Neural cell (in vitro differentiated cells): ENCODE data around the gene ATXN7L1. TPM values are rescaled to one million over a fixed set of nuclear protein-coding genes. Genes with fewer than 3 reads are reported as not detected.
"Not testable (repeated sequence)": the region's sequence is repeated elsewhere in the genome, so short reads cannot be mapped to it uniquely, and the experiment has no call there.

Experiments used
- H2AFZ ChIP-seq: fragments of 200-600, 300-800 bp; sonication (generic), shearing (Covaris generic); 2 replicates; pipeline ENCODE4 v1.6.0; 2014; ENCODE audit warnings: low read depth, mild to moderate bottlenecking, antibody characterized with exemption, low read length, moderate library complexity
- H3F3A ChIP-seq: fragments of 200-600 bp; shearing (Covaris generic); 2 replicates; pipeline ENCODE4 v1.6.1; 2016; ENCODE audit warnings: mild to moderate bottlenecking, moderate library complexity, mixed read lengths, antibody characterized with exemption, low read length; ENCODE audit not compliant: insufficient read depth, poor library complexity, severe bottlenecking
- H3K27ac ChIP-seq: fragments of 200-600, 300-800 bp; sonication (generic), shearing (Covaris generic); 2 replicates; pipeline ENCODE4 v1.5.1; 2014; ENCODE audit warnings: mild to moderate bottlenecking, low read length, moderate library complexity
- H3K27me3 ChIP-seq: fragments of 300-800, 200-600 bp; sonication (generic), shearing (Covaris generic); 2 replicates; pipeline ENCODE4 v1.6.0; 2014; ENCODE audit warnings: mild to moderate bottlenecking, low read depth, low read length, moderate library complexity; ENCODE audit not compliant: insufficient read depth
- H3K36me3 ChIP-seq: fragments of 300-800, 200-600 bp; sonication (generic), shearing (Covaris generic); 2 replicates; pipeline ENCODE4 v1.5.1; 2014; ENCODE audit warnings: mild to moderate bottlenecking, antibody characterized with exemption, low read length, moderate library complexity; ENCODE audit not compliant: insufficient read depth
- H3K4me2 ChIP-seq: fragments of 300-800, 200-600 bp; sonication (generic), shearing (Covaris generic); 2 replicates; pipeline ENCODE4 v1.6.0; 2014; ENCODE audit warnings: mild to moderate bottlenecking, low read length
- H3K4me3 ChIP-seq: fragments of 300-800, 200-600 bp; sonication (generic), shearing (Covaris generic); 2 replicates; pipeline ENCODE4 v1.5.1; 2014; ENCODE audit warnings: mild to moderate bottlenecking, low read length, moderate library complexity
- H3K79me2 ChIP-seq: fragments of 200-600 bp; shearing (Covaris generic); replicated peaks from 2 replicates; pipeline ENCODE4 v1.6.0; 2014; ENCODE audit warnings: mild to moderate bottlenecking, low read length, moderate library complexity; ENCODE audit not compliant: insufficient read depth
- H3K9ac ChIP-seq: fragments of 300-800, 200-600 bp; sonication (generic), shearing (Covaris generic); 2 replicates; pipeline ENCODE4 v1.6.1; 2016; ENCODE audit warnings: mild to moderate bottlenecking, low read length, mixed read lengths
- H3K9me2 ChIP-seq: fragments of 200-600 bp; shearing (Covaris generic); 2 replicates; pipeline ENCODE4 v1.6.1; 2016; ENCODE audit warnings: mild to moderate bottlenecking, low read length, mixed read lengths; ENCODE audit not compliant: insufficient read depth
- H3K9me3 ChIP-seq: fragments of 200-600, 300-800 bp; sonication (generic), shearing (Covaris generic); 2 replicates; pipeline ENCODE4 v1.6.1; 2016; ENCODE audit warnings: mild to moderate bottlenecking, mixed run types, low read length, moderate library complexity, mixed read lengths
- H4K20me1 ChIP-seq: fragments of 200-600 bp; shearing (Covaris generic); 2 replicates; pipeline ENCODE4 v1.6.1; 2016; ENCODE audit warnings: mild to moderate bottlenecking, mixed run types; ENCODE audit not compliant: insufficient read depth
- EP300 ChIP-seq: fragments of 450-650 bp; conservative IDR thresholded peaks from 2 replicates; pipeline ENCODE4 v1.6.1; 2014; ENCODE audit warnings: antibody characterized with exemption, mild to moderate bottlenecking, moderate library complexity; ENCODE audit not compliant: poor library complexity, severe bottlenecking
- EZH2 ChIP-seq: fragments of 200-600, 300-800 bp; shearing (Covaris generic), sonication (generic); IDR thresholded peaks from 2 replicates; pipeline ENCODE4 v1.6.1; 2014; ENCODE audit warnings: antibody characterized with exemption, low read length, borderline replicate concordance, mild to moderate bottlenecking; ENCODE audit not compliant: insufficient read depth, poor library complexity, severe bottlenecking
- MXI1 ChIP-seq: fragments of 450-650 bp; conservative IDR thresholded peaks from 2 replicates; pipeline ENCODE4 v1.6.1; 2014; ENCODE audit warnings: antibody characterized with exemption, mild to moderate bottlenecking; ENCODE audit not compliant: poor library complexity, severe bottlenecking
- POLR2AphosphoS5 ChIP-seq: IDR thresholded peaks from 2 replicates; pipeline ENCODE4 v1.6.1; 2012
- RAD21 ChIP-seq: fragments of 450-650 bp; conservative IDR thresholded peaks from 2 replicates; pipeline ENCODE4 v1.6.1; 2014; ENCODE audit warnings: antibody characterized with exemption, mild to moderate bottlenecking, moderate library complexity
- SMC3 ChIP-seq: fragments of 450-650 bp; conservative IDR thresholded peaks from 2 replicates; pipeline ENCODE4 v1.6.1; 2014; ENCODE audit warnings: antibody characterized with exemption, mild to moderate bottlenecking, moderate library complexity; ENCODE audit not compliant: poor library complexity
- TAF1 ChIP-seq: IDR thresholded peaks from 2 replicates; pipeline ENCODE4 v1.6.1; 2012; ENCODE audit warnings: low read depth
- polyA plus RNA-seq: library from polyadenylated mRNA; depleted of rRNA; stranded (reverse); fragments of >200 nt; gene quantifications from 2 replicates; pipeline ENCODE4 v1.2.3, GENCODE V29; 2014
- TF ChIP-seq, protein P1 (sequence below): fragments of 450-650 bp; IDR thresholded peaks from 2 replicates; pipeline ENCODE4 v1.5.1; 2014; ENCODE audit warnings: antibody characterized with exemption, mild to moderate bottlenecking, moderate library complexity; ENCODE audit not compliant: poor library complexity, severe bottlenecking
- TF ChIP-seq, protein P2 (sequence below): IDR thresholded peaks from 2 replicates; pipeline ENCODE4 v1.6.1; 2012; ENCODE audit warnings: borderline replicate concordance

Gene ATXN7L1
- polyA plus RNA-seq, 1 donor from 2014 or later = 4.3 TPM

DNA sequence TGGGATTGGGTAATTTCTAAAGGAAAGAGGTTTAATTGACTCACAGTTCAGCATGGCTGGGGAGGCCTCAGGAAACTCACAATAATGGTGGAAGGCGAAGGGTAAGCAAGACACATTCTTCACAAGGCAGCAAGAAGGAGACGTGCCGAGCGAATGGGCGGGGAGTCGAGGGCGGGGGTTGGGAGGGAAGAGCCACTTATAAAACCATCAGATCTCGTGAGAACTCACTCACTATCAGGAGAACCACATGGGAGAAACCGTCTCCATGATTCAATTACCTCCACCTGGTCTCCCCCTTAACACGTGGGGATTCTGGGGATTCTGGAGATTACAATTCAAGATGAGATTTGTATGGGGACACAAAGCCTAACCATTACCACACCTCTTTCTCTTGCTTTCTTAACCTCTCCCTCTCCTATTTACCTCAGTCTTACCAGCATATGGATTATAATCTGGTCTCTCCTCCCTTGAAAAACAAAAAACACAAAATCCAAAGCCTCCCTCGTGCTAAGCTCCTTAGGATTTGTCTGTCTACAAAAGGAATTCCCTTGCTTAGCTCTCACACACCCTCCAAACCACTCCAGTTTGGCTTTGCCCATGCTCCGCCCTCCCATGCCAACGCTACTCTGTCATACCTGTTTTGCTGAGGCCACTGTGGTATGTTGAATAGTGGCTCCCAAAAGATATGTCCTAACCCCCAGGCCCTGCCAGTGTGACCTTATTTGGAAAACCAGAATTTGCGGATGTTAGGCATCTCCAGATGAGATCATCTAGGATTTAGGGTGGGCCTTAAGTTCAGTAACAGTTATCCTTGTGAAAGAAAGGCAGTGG lies 275.5 kb downstream of the ATXN7L1 start:
- TF ChIP-seq SMC3 (no peak), TAF1 (no peak), POLR2AphosphoS5 (no peak), MXI1 (no peak), EP300 (no peak), RAD21 (no peak), EZH2 (no peak)
- TF ChIP-seq, protein P1, sequence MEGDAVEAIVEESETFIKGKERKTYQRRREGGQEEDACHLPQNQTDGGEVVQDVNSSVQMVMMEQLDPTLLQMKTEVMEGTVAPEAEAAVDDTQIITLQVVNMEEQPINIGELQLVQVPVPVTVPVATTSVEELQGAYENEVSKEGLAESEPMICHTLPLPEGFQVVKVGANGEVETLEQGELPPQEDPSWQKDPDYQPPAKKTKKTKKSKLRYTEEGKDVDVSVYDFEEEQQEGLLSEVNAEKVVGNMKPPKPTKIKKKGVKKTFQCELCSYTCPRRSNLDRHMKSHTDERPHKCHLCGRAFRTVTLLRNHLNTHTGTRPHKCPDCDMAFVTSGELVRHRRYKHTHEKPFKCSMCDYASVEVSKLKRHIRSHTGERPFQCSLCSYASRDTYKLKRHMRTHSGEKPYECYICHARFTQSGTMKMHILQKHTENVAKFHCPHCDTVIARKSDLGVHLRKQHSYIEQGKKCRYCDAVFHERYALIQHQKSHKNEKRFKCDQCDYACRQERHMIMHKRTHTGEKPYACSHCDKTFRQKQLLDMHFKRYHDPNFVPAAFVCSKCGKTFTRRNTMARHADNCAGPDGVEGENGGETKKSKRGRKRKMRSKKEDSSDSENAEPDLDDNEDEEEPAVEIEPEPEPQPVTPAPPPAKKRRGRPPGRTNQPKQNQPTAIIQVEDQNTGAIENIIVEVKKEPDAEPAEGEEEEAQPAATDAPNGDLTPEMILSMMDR = no peak
- TF ChIP-seq, protein P2, sequence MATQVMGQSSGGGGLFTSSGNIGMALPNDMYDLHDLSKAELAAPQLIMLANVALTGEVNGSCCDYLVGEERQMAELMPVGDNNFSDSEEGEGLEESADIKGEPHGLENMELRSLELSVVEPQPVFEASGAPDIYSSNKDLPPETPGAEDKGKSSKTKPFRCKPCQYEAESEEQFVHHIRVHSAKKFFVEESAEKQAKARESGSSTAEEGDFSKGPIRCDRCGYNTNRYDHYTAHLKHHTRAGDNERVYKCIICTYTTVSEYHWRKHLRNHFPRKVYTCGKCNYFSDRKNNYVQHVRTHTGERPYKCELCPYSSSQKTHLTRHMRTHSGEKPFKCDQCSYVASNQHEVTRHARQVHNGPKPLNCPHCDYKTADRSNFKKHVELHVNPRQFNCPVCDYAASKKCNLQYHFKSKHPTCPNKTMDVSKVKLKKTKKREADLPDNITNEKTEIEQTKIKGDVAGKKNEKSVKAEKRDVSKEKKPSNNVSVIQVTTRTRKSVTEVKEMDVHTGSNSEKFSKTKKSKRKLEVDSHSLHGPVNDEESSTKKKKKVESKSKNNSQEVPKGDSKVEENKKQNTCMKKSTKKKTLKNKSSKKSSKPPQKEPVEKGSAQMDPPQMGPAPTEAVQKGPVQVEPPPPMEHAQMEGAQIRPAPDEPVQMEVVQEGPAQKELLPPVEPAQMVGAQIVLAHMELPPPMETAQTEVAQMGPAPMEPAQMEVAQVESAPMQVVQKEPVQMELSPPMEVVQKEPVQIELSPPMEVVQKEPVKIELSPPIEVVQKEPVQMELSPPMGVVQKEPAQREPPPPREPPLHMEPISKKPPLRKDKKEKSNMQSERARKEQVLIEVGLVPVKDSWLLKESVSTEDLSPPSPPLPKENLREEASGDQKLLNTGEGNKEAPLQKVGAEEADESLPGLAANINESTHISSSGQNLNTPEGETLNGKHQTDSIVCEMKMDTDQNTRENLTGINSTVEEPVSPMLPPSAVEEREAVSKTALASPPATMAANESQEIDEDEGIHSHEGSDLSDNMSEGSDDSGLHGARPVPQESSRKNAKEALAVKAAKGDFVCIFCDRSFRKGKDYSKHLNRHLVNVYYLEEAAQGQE = no peak
- Histone ChIP-seq H3K27me3 (no peaks in the 10 kb centered on the region), H3K79me2 (no peaks in the 10 kb centered on the region), H2AFZ (no peak overlapping the region), H3K4me2 (no peak overlapping the region), H3K9me3 (no peaks in the 10 kb centered on the region), H3K9ac (no peak overlapping the region), H3K36me3 (no peaks in the 10 kb centered on the region), H3K4me3 (no peak overlapping the region), H3F3A (no peaks in the 10 kb centered on the region), H4K20me1 (no peaks in the 10 kb centered on the region), H3K9me2 (no peaks in the 10 kb centered on the region), H3K27ac (no peak overlapping the region)

DNA sequence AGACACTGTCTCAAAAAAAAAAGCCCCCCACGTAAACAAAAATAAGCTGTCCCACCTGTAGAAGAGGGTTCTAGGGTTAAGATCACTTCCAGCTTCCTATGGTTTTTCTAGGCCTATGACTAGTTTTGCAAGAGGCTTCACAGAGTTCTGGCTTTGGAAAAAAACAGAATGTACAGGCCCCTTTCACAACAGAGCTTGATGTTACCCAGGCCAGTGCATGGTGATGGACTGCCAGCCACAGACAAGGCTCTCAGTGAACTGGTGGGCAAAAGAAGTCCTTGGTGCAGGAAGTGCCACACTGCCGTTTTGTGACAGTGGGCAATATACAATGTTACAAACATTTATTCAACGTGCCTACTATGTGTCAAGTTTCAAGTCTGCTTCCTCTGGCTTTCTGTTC lies 276.8 kb downstream of the ATXN7L1 start:
- H3K4me2 ChIP-seq = no peak overlapping the region
- no peaks in the 10 kb centered on the region for H3F3A ChIP-seq
- H3K9ac ChIP-seq = no peak overlapping the region
- no peak overlapping the region for H2AFZ ChIP-seq
- no peak overlapping the region for H3K4me3 ChIP-seq
- H4K20me1 ChIP-seq = no peaks in the 10 kb centered on the region
- no peak overlapping the region for H3K27ac ChIP-seq
- no peaks in the 10 kb centered on the region for H3K36me3 ChIP-seq
- no peaks in the 10 kb centered on the region for H3K9me2 ChIP-seq
- H3K79me2 ChIP-seq = no peaks in the 10 kb centered on the region
- H3K9me3 ChIP-seq = no peaks in the 10 kb centered on the region
- TF ChIP-seq MXI1 (no peak), EP300 (no peak), POLR2AphosphoS5 (no peak), EZH2 (no peak), SMC3 (no peak), TAF1 (no peak), RAD21 (no peak)
- TF ChIP-seq, protein P1 = no peak
- TF ChIP-seq, protein P2 = no peak
- H3K27me3 ChIP-seq = no peaks in the 10 kb centered on the region

DNA sequence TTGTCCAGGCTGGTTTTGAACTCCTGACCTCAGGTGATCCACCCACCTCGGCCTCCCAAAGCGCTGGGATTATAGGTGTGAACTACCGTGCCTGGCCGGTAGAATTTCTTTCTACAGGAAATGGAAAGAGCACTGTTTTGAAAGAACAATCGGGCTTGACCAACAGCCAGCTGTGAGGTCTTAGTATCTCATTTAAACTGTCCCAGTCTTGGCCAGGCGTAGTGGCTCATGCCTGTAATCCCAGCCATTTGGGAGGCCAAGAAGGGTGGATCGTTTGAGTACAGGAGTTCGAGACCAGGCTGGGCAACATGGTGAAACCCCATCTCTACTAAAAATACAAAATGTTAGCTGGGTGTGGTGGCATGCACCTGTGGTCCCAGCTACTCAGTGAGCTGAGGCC lies 277.3 kb downstream of the ATXN7L1 start:
- not testable (repeated sequence) for H4K20me1 ChIP-seq, H3K79me2 ChIP-seq, H3K4me3 ChIP-seq, H2AFZ ChIP-seq, H3K27me3 ChIP-seq, H3K36me3 ChIP-seq, H3K9me3 ChIP-seq, H3K9me2 ChIP-seq, H3K9ac ChIP-seq, H3K4me2 ChIP-seq, H3F3A ChIP-seq, H3K27ac ChIP-seq
